Measurements from ENCODE around the gene CCDC174.

The CCDC174 gene

GRCh38 chr3:14627815-14628214, 23.7 kb upstream of the CCDC174 start:
- no peak for DNase-seq (ENCODE audit: low read depth)

- DNase-seq (ENCODE audit: low read depth): no peak
Observed at GRCh38 chr3:14628406-14628805, 23.2 kb upstream of the CCDC174 start.

DNA sequence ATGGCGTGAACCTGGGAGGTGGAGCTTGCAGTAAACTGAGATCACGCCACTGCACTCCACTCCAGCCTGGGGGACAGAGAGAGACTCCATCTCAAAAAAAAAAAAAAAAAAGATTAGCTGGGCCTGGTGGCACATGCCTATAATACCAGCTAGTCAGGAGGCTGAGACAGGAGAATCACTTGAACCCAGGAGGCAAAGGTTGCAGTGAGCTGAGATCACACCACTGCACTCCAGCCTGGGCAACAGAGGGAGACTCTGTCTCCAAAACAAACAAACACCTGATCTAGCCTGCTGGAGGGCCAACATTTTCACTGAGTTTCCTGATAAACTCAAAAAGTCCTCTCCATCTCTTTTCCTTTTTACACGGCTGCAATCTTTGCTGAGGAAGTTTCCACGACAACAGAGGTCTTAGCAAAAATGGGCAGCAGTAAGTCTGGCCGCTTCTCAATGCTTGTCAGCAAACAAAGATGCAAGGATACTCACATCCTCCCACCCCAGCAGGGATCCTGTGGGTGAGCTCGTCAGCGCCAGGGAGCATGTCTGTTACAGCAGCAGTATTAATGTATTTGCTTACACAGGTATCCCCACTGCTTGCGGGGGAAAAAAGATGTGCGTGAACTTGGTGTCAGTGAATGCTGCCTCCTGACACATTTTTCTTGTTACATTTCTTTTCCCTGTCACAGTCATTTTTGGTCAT, 21.0 kb upstream of the CCDC174 start:
- DNase-seq (ENCODE audit: low read depth): no peak

DNA sequence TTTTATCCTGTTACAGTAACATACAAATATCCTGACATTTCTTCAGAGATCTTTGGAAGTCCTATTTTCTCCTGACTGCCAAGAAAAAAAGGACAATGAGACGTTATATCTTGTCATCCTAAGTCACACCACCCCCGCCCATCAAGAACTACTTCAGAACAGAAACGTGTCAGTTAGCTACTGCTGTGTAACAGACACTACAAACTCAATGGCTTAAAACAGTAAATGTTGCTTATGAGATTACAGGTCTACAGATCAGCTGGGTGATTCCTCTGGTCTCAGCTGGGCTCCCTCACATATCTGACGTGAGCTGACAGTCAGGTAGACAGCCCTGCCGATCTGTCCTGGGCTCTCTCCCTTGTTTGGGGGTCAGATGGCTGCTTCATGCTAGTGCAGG, 20.5 kb upstream of the CCDC174 start:
- no peak for DNase-seq (ENCODE audit: low read depth)

DNA sequence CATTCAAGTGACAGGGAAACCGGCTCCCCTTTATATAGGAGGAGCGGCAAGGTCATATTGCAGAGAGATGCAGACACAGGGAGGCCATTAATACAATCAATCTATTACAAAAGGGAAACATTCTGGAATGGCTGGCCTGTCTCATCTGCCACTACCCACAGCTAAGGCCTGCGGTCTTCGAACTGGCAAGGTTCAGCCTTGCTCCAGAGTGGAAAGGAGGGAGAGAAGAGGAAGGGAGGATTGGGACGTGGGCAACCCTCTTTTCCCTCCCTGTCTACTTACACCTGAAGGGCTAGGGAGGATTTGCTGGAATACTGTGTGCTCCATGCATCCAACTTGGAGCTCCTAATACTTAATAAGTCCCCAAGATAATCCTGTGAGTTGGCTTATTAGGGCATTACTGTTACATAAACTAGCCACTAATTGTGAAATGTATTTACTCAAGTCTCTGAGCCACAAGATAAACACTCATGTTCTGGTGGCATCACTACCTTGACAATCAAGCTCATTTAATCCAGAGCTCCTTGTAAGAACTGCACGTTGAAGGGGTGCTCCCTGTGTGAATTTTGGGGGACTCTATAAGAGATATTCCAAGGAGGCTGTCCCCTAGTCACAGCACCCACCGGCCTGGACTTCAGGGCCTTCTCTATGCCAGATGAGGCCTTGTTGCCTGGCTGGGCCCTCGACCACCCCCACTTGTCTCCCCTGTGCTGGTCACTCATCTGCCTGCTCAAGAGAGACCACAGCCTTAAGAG, 19.7 kb upstream of the CCDC174 start:
- DNase-seq (ENCODE audit: low read depth): no peak

DNA sequence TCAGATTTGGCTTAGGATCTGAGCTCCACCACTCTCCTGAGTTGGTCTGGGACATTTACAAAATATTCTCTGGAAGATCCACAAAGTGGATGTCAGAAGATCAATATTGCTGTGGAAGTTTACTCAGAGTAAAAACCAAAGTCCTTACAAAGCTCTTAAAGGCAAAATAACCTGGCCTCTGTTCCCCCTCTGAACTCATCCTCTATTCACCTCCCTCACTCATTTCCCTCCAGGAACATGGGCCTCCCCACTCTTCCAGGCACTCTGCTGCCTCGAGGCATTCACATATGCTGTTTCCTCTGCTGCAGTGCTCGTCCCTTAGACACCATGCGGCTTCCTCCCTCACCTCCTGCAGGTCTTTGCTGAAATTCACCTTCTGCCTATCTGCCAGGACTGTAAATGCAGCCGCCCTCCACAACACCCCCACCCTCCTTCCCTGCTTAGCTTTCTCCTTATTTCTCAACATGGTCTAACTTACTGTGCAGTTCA, 19.1 kb upstream of the CCDC174 start:
- DNase-seq (ENCODE audit: low read depth): no peak

- DNase-seq (ENCODE audit: low read depth): no peak
Observed at GRCh38 chr3:14633417-14633816, 18.1 kb upstream of the CCDC174 start.

- peak; percentile 80 for DNase-seq (ENCODE audit: low read depth)
Observed at GRCh38 chr3:14633819-14634424, 17.6 kb upstream of the CCDC174 start.

DNA sequence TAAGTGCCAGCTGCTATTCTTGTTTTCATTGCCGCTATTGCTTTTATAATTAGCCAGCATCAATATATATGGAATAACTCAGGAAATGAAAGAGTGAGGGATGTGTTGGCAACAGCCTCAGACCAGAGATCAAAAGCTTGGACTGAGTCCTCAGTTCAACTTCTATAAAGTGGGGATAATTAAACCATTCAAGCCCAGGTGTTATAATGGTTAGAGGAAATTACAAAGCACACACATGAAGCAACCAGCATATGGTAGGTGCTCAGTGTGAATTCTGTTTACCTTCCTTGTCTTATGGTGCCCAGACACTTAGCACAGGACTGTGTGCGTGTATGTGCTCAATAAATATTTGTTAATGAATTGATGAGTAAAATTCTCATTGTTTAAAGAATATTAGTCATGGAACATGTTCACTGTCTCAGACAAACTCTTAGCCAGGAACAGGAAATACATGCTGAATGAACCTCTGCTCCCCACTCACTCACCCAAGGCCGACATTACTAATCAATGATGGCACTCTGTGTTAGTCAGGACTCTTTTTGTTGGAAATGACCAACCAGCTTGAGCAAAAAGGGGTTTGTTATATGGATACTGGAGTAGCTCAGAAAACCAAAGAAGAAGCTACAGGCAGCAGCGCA, 16.7 kb upstream of the CCDC174 start:
- peak; percentile 40 for DNase-seq (ENCODE audit: low read depth)

DNA sequence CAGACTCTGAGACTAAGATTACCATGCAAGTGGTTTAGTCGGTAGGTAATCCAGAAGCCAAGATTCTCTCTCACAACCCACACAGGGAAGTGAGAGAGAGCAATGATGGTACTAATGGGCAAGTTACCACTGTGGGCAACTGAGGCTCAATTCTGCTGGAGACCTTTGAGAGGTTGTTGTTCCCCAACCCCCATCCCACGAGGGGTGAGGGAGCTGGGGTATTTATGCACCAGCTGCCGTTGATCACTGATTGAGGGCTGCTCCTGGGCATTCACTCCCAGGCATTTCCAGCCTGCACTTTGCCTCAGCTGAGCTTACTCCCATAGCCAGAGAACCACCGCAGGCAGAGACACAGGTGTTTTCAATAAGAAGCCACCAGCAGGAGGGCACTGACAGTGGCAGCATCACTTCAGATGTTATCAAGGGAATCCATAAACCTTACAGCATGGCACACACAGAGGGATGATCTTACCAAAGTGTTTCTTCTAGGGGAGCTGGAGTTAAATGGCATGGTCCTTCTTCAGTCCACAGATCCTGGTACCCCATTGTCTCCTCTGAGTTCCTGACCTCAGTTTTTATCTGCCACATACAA, 15.0 kb upstream of the CCDC174 start:
- DNase-seq (ENCODE audit: low read depth): no peak

GRCh38 chr3:14640157-14640562, 11.4 kb upstream of the CCDC174 start:
- peak; percentile 36 for DNase-seq (ENCODE audit: low read depth)

DNA sequence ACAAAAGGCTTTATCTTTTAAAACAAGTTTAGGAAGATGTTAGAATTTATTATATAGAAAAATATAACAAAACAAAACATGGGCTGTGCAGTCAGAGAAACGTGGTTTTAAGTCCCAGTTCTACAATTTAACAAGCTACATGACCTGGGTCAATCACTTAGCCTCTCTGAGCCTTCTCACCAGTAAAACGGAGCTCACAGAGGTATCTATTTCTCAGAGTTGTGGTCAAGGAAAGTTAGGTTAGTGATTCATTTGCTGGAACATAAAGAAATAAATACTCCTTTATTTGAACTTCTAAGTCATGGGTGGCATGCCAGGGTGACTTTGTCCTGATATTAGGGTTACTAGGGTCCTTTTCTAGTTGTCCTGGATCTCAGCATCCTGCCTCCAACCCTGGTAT, 10.8 kb upstream of the CCDC174 start:
- no peak for DNase-seq (ENCODE audit: low read depth)

- DNase-seq (ENCODE audit: low read depth): no peak
Observed at GRCh38 chr3:14641346-14641745, 10.2 kb upstream of the CCDC174 start.

DNA sequence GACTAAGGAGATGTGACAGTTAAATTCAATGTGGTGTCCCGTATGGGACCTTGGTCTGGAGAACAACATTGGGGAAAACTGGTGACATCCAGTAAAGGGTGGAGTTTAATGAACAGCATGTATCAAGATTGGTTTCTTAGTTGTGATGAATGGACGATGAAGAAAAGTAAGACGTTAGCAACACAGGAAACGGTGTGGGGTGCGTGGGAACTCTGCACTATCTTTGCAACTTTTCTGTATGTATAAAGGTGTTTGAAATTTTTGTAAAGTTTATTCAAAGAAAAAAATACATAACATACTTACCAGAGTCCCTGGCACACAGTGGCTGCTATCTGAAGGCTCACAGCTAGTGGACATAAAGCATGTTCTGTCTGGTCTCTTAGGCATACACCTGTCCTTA, 6.1 kb upstream of the CCDC174 start:
- DNase-seq (ENCODE audit: low read depth): no peak

GRCh38 chr3:14646131-14646573, 5.4 kb upstream of the CCDC174 start:
- DNase-seq (ENCODE audit: low read depth): no peak

GRCh38 chr3:14646589-14647413, 4.8 kb upstream of the CCDC174 start:
- DNase-seq (ENCODE audit: low read depth): no peak

DNA sequence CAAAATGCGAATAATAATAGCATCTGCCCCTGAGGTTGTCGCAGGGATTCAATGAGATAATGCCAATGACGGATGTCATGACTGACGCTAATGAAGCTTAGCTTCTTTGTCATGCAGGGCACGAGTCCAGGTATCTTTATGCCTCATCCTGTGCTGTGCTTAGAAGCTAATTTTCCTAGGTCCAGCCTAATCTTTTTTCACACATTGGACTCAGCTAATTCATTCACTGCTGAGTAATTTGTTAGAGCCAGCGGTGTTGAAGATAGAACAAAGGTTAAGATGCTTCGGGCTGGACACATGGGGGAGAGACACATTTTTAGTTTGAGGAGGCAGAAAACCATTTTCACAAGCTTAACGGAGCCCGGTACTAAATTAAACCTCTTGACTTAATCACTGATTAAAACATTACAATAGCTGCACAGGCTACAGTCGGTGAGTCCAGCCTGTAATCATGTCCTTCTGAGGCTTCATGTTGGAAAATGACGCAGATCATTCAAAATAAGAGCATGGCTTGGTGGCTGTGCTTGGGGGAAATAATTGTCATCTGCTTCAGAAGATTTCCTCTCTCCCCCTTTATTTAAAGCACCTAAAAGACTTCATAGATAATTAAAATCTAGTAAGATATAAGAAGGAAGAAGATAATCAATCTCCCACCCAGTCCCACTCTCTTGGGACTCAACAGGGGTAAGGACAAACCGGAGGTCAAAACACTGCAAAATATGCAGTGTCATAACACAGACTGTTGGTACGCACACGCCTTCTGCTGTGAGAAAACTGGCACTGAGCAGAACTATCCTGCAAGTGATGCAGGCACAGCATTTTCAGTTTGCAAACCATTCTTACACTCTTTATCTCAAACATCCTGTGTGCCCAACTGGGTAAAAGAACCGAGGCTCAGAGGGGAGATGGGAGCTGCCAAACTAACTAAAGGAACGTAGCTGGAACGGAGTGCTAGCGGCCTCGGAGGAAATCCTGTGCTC, 3.3 kb upstream of the CCDC174 start:
- no peak for DNase-seq (ENCODE audit: low read depth)

- DNase-seq (ENCODE audit: low read depth): no peak
Observed at GRCh38 chr3:14649466-14649865, 2.1 kb upstream of the CCDC174 start.

DNA sequence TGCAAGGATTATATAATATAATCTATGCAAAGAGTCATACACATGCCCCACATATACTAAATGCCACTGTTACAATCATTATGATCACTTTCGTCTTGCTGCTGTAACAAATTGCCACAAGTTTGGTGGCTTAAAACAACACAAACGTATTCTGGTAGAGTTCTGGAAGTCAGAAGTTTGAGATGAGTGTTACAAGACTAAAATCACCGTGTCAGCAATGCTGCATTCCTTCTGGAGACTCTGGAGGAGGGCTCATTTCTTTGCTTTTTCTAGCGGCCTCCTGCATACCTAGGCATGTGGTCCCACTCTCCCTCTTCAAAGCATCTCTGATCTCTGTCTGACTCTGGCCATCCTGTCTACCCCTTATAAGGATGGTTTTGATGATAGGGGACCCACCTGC, 1.4 kb upstream of the CCDC174 start:
- no peak for DNase-seq (ENCODE audit: low read depth)

GRCh38 chr3:14652360-14652907, 872 bp downstream of the CCDC174 start:
- DNase-seq (ENCODE audit: low read depth): peak; percentile 46

Data from iris pigment epithelial cell (primary cell).